Epidermal melanocyte (primary cell): ENCODE measurements around the gene CAPRIN1.

ENCODE experiments used
- DNase-seq: peaks from one replicate; pipeline ENCODE4 v3.0.0; 2011; ENCODE audit warnings: low spot score; ENCODE audit not compliant: insufficient read length

The CAPRIN1 gene

GRCh38 chr11:34140149-34140548 lies 88.6 kb downstream of the CAPRIN1 start:
- no peak for DNase-seq

DNA sequence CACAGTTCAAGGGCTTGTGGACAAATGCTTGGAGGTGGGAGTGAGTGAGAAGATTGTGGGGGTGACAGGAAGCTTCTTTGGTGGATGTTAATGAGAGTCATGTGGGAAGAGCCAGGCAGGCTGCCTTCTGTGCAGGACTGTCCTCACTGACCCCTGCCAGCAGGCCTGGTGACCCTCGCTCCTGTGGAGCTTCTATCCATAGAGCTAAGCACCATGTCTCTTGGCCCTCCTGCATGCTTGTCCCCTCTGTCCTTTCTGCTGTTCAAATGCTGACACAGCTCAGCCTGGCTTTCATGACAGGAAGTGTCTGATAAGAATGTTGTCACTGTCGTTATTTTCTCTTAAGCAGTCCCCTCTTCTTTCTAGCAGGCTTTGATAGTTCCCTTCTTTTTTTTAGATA lies 91.5 kb downstream of the CAPRIN1 start:
- no peak for DNase-seq

DNA sequence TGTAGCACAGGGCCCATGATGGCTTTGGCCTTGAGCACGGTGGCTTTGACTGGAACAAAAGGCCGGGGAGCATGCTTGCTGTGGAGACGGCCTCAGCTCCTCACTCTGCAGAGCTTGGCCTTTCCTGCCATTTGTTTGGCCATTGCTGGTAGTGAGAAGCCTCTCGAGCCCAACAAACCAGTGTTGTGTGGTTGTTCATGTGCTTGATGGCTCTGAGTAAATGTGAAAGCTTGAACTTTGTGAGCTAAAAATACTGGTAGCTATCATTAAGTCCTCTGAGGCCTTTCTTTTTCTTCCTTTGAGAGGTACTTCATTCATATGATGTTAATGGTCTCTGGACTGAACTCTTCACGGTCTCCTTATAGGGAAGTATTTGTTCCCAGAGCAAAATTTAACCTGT lies 93.5 kb downstream of the CAPRIN1 start:
- DNase-seq, result no peak

DNA sequence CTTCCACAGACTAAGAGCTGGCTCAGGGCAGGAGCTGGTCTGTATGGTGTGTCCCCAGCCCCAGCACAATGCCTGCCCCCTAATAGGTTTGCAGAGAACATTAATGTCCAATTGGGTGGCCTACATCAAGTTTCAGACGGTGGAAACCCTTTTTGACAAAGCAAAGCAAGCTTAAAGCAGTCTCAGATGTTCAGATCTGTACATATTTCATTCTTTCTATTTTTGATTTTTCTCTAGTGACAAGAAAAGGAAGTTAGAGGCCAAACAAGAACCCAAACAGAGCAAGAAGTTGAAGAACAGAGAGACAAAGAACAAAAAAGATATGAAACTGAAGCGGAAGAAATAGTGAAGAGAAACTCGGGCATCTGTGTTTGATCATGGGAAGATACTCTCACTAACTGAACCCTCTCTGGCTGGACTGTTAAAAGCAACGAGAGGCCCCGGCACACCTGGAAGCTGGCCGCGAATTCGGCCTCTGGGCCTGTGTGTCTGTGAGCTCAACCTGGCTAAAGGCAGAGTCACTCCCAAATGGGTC lies 94.4 kb downstream of the CAPRIN1 start:
- DNase-seq, result no peak

DNA sequence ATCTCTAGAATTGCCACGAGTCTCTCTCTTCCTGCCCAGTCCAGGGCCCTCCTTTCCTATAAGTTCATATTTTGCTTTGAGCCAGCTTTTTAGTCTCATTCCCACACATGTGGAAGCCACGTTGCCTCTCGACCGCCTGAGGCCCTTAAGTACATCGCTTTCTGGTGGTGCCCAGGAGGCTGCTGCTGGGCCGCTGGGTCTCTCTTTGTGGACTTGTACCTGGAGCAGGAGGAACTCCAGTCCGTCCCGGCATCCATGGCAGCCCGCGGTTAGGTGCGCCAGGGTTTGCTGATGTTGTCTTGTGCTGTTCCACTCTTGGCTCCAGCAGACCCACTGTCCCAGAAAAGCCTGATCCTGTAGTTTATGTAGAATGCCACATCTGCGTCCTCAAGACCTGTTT lies 94.9 kb downstream of the CAPRIN1 start:
- DNase-seq, result no peak

DNA sequence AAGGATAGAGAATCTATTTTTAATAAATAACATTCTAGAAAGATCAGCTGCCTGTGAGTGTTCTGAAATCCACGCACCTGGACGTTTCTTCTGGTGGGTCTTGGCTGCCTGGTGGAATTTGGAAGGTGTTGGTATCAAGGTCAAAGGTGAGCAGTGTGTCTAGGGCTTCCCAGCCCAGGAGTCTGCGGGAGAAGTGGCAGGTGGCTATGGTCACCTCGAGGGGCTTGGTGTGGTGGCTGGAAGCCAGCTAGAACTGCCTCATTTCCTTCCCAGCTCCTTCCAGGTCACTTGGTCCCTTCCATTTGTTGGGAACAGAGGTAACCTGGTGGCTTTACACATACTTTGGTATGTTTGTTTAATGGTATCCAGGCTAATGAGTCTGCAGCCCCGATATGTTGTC lies 95.3 kb downstream of the CAPRIN1 start:
- DNase-seq, result no peak

DNA sequence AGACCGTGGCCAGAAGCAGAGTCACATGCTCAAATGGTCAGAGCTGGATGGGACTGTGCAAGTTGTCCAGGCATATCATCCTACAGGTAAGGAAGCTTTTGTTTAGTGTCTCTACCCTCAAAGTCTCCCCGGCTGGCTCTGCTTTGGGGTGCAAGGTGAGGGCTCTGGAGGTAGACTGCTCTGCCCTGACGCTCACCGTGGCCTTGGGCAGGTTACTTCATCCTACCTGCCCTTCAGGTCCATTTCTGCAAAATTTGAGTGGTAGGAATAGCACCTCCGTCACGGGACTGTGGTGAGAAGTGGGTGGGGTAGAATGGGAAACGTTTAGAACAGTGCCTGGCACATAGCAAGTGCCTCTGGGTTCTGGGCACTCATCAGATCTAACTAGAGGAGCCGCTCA lies 96.0 kb downstream of the CAPRIN1 start:
- no peak for DNase-seq

GRCh38 chr11:34148504-34149165 lies 97.1 kb downstream of the CAPRIN1 start:
- DNase-seq, result no peak

GRCh38 chr11:34149274-34149673 lies 97.7 kb downstream of the CAPRIN1 start:
- DNase-seq, result no peak

DNA sequence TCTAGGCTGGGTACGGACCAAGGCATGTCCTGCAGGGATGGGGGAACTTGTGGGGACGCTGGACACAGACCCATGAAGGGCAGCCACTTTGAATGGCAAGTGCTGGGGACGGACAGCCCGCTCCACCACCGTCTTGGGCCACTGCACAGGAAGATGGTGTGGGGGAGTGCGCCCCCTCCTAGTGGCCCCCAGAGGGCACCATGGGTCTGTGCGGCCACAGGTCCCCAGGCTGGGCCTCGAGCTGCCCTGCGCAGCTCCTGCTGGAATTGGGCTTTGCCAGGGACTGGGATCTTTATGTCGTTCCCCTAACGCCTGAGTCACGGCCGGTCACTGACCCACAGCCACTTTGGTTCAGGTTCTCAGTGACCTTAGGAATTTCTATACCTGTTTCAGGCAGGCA lies 98.3 kb downstream of the CAPRIN1 start:
- DNase-seq, result no peak

DNA sequence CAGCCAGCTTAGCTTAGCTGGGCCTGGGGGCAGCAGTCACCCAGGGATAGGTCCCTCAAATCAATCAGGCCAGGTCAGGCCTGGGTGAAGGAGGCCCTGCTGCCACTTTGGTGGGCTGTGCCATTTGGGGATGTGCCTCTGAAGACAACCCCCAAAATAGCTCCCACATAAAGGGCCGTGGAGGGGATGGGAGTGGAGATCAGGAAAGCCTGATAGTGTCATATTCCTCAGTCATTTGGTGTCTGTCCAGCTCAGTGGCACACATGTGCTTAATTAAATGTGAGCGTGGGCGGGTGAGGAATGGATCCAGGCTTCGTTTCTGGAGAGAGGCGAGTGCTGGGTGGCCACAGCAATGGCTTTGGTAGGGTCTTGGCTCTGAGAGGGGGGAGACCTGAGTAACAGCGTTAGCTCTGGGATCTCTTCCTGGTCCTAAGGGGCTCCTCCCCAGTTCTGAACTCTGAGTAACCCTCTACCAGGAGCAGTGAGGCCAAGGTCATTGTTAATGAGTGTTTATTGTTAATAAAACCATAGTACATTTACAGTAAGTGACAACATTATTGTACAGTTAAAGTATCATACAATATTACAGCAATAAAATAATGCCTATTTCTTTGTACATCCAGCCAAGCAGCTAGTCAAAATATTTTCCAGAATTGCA lies 99.1 kb downstream of the CAPRIN1 start:
- DNase-seq, result no peak
